Measurements from ENCODE around the gene FAM47B.

The FAM47B gene

DNA sequence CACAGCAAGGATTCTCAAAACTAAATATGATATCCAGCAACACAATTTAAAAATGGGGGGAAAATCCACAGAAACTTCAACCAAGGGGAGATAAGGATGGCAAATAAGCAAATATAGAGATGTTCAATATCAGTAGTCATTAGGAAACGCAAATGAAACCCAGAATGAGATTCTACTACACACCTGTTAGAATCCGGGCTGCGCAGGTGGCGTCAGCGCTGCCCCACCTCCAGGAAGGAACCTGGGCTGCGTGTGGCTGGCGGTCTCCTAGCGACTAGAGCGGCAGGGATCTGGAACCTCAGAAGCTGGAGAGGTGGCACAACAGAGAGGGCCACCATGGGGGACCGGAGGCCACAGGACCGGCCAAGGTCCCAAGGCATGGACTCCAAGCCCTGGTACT lies at the start of gene FAM47B:
TSS of gene FAM47B (plus strand) at position 301 of the 400 bp plus-strand sequence. CDS start at position 337, 36 bp downstream.
- DNase-seq: no peak

DNA sequence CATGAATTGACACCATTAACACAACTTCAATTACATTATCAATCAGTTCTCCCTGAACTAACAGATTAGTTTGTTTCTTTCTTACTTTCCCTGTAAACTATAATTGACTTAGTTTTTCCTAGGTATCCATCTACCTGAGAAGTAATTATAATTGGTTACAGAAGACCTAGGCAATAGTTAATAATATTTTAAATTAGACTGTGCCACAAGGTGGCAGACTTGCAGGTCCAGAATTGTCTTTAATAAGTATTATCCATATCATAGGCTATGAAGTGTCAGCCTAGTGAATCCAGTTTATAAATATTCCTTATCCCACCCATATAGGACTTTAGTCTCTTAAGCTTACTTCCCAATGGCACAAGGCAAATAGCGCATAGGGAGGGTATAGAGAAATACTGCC lies 48.9 kb upstream of the FAM47B start:
- no peak for DNase-seq

DNA sequence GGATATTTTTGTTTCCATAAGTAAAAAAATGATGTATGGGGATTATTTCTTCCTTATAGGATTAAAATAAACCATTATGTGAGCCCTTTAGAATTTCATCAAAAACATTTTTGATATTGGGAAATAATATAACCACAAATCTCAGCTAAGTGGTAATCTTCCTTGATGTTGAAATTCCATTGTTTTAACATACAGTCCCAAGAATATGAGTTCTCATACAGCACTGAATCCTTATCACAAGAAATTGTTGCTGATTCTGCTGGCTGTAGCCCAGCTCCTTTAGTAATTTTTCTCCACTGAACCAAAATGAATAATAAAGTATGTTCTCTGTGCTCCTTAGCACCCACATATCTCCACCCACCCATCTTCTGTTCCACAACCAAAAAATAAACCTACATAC lies 41.9 kb upstream of the FAM47B start:
- DNase-seq: no peak

DNA sequence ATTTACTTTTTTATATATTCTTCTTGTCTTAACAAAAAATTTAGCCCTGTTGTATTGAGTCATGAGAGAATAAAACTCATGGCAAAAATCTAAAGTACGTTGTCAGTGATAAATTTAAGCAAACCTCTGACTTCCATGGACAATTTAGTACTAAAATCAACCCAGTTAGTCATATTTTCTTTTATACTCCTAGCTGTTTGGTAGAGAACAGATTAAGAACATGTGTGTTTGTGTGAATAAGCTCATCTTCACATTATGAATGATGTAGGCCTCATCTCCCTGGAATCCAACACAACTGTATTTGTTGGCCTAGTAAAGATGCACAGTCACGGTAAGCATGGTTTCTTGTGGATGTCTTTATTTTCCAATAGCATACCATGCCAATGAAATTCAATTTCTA lies 40.8 kb upstream of the FAM47B start:
- no peak for DNase-seq

DNA sequence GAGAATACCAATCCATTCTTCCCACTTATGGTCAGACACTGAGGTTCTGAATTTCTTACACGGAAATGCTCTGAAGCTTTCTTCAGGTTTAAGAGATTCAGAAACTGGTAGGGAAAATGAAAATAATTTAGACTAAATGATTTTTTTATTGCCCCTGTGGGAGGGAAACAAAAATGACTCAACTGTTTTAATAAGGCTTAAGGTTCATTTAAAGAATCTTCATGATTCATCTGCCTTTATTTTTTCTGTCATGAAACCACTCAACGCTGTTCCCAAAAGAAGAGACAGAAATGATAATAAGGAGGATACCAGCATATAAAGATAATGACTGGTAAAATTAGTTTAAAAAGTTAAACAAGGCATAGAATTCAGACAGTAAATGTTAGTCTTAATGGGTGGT lies 39.3 kb upstream of the FAM47B start:
- DNase-seq: no peak

DNA sequence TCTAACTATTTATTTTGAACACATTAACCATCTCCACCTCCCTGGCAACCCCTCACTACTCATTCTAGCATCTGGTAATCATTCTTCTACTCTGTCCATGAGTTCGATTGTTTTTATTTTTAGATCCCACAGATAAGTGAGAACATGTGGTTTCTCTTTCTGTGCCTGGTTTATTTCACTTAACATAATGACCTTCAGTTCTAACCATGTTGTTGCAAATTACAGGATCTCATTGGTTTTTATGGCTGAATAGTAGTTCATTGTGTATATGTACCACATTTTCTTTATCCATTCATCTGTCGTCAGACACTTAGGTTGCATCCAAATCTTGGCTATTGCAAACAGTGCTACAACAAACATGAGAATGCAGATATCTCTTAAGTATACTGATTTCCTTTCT lies 33.4 kb upstream of the FAM47B start:
- DNase-seq: no peak

DNA sequence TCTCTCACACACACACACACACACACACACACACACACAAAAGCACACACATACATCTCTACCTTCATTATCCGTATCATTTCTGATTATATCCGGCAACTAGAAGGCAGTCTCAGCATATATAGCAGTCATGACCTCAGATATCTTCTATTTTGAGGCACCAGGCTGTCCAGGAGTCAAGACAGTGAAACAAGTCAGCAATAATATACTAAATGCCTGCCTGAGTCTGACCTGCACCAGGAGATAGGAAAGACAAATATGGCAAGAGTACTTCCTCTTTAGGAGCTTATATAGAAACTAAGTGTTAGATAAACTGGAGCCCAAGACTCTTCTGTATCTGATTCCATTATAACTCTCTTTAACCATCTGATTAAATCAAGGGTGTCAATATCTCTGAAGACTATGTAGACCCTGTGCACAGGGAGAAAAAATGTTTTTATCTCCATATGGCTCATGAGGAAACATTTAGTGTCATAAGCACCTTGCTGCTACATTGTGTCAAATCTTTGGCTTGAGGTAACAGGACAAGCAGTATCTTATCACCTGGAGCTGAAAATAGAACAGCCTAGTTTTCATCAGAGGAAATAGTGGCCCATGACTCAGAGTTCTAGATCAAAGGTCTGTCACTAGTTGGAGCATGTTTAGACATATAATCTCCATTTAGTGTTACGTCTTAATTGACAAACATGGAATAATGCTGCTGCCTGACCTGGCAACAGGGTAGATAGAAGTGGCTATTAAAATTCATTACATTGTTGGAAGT lies 27.0 kb upstream of the FAM47B start:
- no peak for DNase-seq

DNA sequence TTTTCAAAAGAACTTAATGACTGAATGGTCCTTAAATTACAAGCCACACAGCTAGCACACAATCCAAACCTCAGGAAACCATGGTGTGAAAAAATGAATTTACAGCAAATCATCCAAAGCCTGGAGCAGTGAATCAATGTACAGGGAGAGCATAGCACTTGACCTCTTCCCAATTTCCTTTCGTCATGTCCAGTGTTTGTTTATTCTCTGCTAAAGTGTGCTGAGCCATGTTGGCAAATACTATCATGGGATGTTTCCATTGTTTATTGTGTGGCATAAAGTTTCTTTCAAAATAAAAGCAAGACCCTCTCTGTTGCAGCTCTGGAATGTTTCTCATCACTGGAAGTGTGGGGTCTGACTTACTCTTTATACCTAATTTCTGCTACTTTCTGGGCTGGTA lies 25.4 kb upstream of the FAM47B start:
- DNase-seq: no peak

DNA sequence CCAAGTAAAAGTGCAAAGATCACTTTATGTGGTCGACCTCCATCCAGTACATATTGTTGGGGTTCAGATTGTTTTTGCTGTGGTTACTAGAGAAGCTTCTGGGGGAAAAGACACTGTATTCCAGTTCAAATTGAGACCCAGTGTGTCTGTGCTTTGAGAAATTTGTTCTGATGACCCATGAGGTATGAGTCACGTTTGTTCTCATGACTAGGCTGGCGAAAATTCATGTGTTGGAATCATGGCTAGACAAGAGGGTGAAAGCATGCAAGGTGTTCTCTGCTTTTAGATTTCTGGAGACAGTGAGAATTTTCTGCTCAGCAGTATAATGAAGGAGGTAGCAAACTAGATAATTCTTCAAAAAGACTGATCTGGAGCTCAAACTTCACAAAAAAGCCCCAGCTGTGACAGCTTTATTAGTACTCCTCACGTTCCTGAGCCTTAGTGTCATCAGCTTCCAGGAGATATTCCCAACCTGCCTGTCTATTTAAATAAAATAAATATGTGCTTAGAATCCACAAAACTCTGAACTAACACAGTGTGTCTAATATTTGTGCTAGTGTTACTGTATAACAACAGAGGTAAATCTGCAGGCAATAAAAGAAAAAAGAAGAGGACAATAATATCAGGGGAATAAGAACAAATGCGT lies 24.4 kb upstream of the FAM47B start:
- DNase-seq: no peak

DNA sequence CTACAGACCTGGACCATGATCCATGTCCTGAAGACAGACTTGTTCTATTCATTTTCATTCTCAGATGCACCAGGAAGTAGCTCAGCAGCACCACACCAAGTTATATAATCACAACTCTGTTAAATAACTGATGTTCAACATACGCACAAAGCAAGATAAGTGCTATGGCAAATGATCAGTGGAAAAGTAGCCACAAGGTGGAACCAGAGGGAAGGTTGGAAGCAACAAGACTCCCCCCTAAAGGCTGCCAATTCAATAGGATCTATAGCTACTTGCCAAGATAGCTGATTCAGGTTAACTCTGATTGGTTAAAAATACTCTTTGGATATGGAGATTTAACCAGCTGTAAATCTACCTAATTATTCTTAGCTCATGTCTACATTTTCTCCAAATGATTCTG lies 23.7 kb upstream of the FAM47B start:
- DNase-seq: no peak

DNA sequence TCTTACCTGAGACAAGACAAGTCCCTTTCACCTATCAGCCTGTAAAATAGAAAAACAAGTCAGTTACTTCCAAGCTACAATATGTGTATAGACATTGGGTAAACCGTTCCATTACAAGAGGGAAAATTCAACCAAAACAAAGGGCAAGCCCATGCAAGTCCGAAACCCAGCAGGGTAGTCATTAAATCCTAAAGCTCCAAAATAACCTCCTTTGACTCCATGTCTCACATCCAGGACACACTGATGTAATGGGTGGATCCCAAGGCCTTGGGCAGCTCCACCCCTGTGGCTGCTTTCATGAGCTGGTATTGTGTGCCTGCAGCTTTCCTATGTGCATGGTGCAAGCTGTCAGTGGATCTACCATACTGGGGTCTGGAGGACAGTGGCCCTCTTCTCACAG lies 14.7 kb upstream of the FAM47B start:
- DNase-seq: no peak

DNA sequence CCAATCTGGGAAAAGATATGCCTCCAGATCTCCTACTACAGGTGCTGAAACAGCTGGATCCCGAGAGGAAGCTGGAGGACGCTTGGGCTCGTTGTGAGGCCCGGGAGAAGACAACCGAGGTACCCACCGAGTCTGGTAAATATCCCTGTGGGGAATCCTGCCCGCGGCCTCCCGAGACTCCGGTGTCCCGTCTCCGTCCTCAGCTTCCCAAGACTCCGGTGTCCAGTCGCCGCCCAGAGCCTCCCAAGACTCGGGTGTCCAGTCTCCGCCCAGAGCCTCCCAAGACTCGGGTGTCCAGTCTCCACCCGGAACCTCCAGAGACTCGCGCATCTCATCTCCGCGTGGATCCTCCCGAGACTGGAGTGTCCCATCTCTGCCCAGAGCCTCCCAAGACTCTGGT lies 639 bp downstream of the FAM47B start:
- no peak for DNase-seq

DNA sequence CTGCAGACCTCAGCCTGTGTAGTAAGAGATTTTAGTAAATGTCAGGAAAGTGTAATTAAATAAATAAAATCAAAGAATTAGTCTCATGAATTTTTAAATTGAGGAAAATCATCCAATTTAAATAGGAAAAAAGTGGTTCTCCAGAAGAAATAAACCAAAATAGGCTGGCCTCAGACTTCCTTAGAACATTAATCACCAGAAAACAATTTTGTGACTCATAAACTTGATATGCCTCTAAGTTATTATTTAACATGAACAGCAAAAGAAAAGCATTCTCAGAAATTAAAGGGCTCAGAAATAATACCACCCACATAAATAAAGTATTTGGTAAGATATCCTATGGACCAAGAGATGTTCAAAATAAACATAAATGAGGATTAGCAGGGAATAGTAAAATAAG lies 14.3 kb downstream of the FAM47B start:
- DNase-seq: no peak

DNA sequence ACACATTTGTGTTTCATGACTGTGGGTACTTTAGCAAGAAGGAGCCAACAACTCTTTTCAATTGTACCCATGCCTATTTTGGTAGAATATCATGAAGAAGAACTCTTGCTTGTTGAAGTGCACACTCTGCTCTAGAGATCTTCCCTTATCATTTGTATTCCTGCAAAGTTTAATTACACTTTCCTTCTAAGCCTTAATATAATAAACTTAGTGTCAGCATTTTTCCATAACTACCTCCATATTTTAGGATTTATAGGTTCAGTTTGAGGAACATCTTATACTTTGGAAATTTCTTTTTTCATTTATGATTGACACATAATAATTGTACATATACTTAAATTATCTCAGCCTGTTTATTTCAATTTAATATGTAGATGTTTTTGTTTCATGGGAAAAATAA lies 19.1 kb downstream of the FAM47B start:
- no peak for DNase-seq

DNA sequence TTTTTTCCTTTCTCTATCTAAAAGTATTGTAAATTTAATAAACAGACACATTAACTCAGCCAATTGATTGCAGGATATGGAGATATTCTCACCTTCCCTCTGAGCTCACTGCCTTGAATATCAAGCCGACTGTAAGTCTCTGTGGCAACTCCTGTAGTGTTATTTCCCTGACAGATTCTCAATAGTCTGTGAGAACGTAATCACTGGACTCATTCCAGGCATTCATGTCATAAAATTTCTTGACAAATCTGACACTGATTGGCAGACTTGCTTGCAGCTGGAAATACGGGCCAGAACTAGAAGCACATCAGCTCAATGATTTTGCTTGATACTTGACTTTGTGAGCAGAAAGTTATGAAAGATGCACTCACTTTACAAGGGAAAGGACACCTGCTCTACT lies 29.6 kb downstream of the FAM47B start:
- no peak for DNase-seq

DNA sequence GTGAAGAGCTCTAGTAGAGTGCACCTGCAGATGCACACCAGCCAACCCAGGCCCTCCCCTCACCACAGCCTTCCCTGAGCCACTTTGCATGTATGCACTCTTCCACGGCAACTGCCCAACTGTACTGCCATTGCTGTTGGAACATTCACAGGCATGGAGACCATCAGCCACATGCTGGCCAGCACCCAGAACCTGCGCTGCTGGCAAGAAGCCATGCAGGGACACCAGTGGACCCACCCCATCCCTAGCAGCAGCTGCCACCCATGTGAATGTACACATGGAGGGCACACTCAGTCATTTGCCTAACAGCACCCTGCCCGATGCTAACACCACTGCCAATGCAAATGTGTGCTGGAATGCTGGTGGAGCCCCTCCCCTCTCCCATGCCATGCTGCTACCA lies 35.6 kb downstream of the FAM47B start:
- no peak for DNase-seq

DNA sequence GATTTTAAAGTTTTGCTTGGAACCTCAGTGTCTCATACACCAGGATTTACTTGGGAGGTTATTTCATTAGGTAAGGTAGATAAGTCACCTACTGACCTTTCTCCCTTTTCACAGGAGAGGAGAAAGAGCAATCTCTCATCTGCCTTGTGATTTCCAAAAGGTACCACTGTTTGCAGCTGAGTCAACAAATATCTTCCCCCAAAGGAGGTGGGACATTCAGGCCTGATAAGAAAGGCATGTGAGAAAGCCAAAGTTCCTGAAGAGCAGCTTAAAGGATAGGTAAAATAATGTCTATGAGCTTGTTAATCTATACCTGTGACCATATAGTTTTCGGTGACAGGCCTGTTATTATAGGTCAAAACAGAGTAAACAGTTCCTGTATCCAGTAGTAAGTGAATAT lies 45.0 kb downstream of the FAM47B start:
- no peak for DNase-seq
